ENCODE results near the gene EPHA10. TPM values are rescaled to one million over a fixed set of nuclear protein-coding genes. Genes with fewer than 3 reads are reported as not detected.
"Not testable (repeated sequence)": the region's sequence is repeated elsewhere in the genome, so short reads cannot be mapped to it uniquely, and the experiment has no call there.

The EPHA10 gene
- total RNA-seq, 6 donors from 2014 or later, result 0.76 to 1.7 (median 0.92) TPM; not detected in 2

DNA sequence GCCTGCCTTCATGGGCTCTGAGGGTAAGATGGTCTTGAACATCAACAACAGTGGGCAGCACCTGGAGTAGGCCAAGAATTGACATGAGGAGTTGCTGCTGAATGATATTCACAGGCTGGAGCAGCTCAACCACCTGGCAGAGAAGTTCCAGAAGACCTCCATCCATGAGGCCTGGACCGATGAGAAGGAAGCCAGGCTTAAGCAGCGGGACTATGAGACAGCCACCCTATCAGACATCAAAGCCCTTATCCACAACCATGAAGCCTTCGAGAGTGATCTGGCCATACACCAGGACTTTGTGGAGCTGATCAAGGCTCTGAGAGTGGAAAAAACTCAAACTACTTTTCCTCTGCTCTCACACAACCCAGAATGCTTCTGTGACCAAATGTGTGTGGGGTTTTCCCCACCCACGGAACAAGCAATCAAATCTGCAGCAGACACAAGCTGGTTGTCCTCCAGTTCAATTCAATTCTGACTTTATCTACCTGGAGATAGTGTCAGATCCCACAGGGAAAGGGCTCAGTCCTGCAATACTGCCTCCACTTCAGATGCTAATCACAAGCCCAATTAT, 12.1 kb upstream of the EPHA10 start:
- Histone ChIP-seq H3K4me1 (no peaks in the 10 kb centered on the region), H3K4me3 (no peak overlapping the region), H3K36me3 (no peaks in the 10 kb centered on the region), H3K27ac (no peak overlapping the region), H3K9me3 (no peaks in the 10 kb centered on the region), H3K27me3 (no peaks in the 10 kb centered on the region)
- ATAC-seq (ENCODE audit: low FRiP score in 2 of 2), result no peak
- TF ChIP-seq POLR2A (IDR thresholded peaks at IDR 0.05), result no peak
- DNase-seq, result no peak
- 73 to 80% methylated on average over 3 to 4 of the region's 4 CpGs for WGBS, 2 donors

DNA sequence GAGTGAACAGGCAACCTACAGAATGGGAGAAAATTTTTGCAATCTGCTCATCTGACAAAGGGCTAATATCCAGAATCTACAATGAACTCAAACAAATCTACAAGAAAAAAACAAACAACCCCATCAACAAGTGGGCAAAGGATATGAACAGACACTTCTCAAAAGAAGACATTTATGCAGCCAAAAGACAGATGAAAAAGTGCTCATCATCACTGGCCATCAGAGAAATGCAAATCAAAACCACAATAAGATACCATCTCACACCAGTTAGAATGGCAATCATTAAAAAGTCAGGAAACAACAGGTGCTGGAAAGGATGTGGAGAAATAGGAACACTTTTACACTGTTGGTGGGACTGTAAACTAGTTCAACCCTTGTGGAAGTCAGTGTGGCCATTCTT, 6.5 kb upstream of the EPHA10 start:
- not testable (repeated sequence) for H3K9me3 ChIP-seq; H3K4me1 ChIP-seq; H3K4me3 ChIP-seq; H3K27ac ChIP-seq; DNase-seq; ATAC-seq (ENCODE audit: low FRiP score in 2 of 2); H3K36me3 ChIP-seq; H3K27me3 ChIP-seq

DNA sequence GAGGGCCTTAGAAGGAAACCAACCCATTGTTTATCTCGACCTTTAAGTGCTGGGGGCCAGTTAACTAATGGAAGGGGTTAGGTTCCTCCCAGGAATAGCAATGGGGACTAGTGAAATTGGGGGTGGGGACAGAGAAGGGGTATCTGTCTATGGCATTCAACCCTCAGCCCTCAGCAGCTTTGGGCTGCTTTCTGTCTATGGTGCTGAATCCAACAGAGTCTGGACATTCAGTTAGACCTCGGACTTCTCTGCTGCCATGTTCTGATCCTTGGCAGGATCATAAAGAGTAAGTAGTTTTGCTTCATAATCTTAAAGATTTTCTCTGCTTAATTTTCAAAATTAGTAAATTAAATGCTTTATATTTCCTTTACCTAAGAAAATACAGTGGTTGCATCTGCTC, 2.6 kb upstream of the EPHA10 start:
- peaks cover 0 to 25% (median 12%) of the 10 kb centered on the region in 4 donors for H3K27me3 ChIP-seq

DNA sequence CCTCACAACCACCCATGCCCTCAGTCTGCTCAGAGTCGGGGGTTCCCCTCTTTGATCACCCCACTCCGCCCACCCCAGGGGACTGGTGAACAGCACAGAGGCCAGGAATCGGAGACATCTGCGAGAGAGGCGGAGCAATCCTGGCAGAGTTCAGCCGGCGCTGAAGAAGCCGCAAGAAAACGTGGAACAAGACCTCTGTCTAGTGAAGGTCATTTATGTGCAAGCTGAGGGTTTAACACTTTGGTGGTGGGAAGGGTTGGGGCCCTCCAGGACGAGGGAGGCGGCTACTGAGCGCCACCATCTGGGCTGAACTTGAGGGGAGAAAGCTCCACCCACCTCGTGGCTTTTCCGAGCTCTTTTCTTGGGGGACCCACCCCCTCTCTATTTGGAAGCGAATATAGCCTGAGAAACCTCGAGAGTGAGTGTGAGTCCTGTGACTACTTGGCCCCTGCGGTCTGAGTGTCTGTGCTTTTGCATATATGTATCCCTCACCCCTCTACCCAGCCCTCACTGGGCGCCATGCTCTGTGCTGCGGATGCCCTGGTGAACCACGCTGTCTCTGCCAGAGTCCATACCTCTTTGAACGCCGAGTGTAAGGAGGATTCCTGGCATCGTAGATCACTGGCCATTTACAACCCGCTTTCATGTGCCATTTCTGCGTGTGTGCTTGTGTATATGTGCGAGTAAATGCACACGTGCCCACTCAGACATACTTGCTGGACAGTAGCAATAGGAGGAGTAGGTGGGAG, 1.2 kb upstream of the EPHA10 start:
- Histone ChIP-seq H3K9me3 (no peaks in the 10 kb centered on the region), H3K27me3 (peaks cover 0 to 25% (median 12%) of the 10 kb centered on the region in 4 donors), H3K36me3 (no peaks in the 10 kb centered on the region), H3K4me1 (peaks cover 0 to 6% (median 0%) of the 10 kb centered on the region in 4 donors), H3K27ac (no peak overlapping the region), H3K4me3 (no peak overlapping the region)
- TF ChIP-seq, protein P1, sequence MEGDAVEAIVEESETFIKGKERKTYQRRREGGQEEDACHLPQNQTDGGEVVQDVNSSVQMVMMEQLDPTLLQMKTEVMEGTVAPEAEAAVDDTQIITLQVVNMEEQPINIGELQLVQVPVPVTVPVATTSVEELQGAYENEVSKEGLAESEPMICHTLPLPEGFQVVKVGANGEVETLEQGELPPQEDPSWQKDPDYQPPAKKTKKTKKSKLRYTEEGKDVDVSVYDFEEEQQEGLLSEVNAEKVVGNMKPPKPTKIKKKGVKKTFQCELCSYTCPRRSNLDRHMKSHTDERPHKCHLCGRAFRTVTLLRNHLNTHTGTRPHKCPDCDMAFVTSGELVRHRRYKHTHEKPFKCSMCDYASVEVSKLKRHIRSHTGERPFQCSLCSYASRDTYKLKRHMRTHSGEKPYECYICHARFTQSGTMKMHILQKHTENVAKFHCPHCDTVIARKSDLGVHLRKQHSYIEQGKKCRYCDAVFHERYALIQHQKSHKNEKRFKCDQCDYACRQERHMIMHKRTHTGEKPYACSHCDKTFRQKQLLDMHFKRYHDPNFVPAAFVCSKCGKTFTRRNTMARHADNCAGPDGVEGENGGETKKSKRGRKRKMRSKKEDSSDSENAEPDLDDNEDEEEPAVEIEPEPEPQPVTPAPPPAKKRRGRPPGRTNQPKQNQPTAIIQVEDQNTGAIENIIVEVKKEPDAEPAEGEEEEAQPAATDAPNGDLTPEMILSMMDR (IDR thresholded peaks at IDR 0.05), result no peak
- TF ChIP-seq POLR2AphosphoS5 (IDR thresholded peaks at IDR 0.05), result no peak
- no peak for TF ChIP-seq EP300 (IDR thresholded peaks at IDR 0.05)
- no peak for TF ChIP-seq POLR2A (IDR thresholded peaks at IDR 0.05)
- WGBS, 2 donors, result 10 to 14% methylated on average over 17 to 27 of the region's 27 CpGs
- DNase-seq (no peak), ATAC-seq (ENCODE audit: low FRiP score in 2 of 2) (no peak)

More for the DNA sequence above, 2.6 kb upstream of the EPHA10 start:
- no peaks in the 10 kb centered on the region for H3K36me3 ChIP-seq
- WGBS, 2 donors, result 7 to 31% methylated on average over 2 of the region's 2 CpGs
- H3K4me3 ChIP-seq, result no peak overlapping the region
- peaks cover 0 to 6% (median 0%) of the 10 kb centered on the region in 4 donors for H3K4me1 ChIP-seq
- H3K27ac ChIP-seq, result no peak overlapping the region
- ATAC-seq (ENCODE audit: low FRiP score in 2 of 2), result no peak
- TF ChIP-seq POLR2AphosphoS5 (IDR thresholded peaks at IDR 0.05), result no peak
- no peak for DNase-seq
- H3K9me3 ChIP-seq, result no peaks in the 10 kb centered on the region

DNA sequence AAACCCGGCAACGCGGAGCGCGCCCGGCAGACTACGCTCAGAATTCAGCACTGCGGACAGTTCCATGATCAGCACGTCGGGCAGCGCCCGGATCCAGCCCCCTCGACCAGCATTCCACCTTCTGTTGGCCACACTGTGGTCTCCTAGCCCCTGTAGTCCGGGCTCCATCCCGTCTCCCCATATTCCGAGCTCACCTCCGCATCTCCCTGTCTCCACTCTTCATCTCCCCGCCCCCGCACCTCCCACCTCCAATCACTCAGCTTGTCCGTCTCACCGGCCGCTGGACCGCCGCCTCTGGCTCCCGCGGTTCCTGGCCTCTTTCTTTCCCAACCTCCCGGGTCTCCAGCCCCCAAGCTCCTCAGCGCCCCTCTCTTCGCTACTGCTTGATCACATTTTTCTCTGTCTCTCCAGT, 500 bp downstream of the EPHA10 start:
- Histone ChIP-seq H3K27me3 (peaks cover 0 to 25% (median 12%) of the 10 kb centered on the region in 4 donors), H3K27ac (no peak overlapping the region), H3K4me1 (peaks cover 0 to 6% (median 0%) of the 10 kb centered on the region in 4 donors), H3K4me3 (no peak overlapping the region), H3K36me3 (no peaks in the 10 kb centered on the region), H3K9me3 (no peaks in the 10 kb centered on the region)
- ATAC-seq (ENCODE audit: low FRiP score in 2 of 2) (no peak), DNase-seq (peak in 1 of 2 donors; percentile 77)
- WGBS, 2 donors, result 10 to 13% methylated on average over 20 to 29 of the region's 29 CpGs
- no peak for TF ChIP-seq POLR2AphosphoS5 (IDR thresholded peaks at IDR 0.05)
- TF ChIP-seq, protein P1 (IDR thresholded peaks at IDR 0.05), result no peak
- no peak for TF ChIP-seq EP300 (IDR thresholded peaks at IDR 0.05)
- no peak for TF ChIP-seq POLR2A (IDR thresholded peaks at IDR 0.05)

DNA sequence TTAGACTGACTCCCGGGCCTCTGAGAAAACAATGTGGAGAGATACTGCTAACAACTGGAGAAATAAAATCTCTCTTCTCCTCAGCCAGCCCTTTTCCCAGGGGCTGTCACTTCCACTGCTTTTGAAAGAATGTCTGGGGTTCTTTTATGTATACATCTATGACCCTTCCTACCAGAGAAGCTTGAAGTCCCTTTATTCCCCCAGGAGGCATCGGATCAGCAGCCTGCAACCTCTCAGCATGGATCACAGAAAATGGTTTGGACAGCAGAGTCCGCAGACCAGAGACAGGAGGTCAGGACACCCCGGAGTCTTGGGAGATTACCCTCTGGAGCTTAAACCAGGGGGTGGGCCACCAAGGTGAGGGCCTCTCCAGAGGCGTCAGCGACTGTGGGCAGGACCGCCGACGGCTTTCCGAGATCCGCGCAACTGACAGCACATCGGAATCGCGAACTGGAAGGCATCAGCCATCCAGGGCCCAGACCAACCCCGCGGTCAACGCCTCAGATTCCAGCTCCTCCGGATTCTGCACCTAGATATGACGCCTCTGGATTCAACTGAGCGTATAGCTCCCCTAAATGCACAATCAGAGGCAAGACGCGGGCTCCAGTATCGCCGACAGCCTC, 1.0 kb downstream of the EPHA10 start:
- Histone ChIP-seq H3K27ac (no peak overlapping the region), H3K4me1 (peaks cover 0 to 6% (median 0%) of the 10 kb centered on the region in 4 donors), H3K9me3 (no peaks in the 10 kb centered on the region), H3K4me3 (no peak overlapping the region), H3K27me3 (peaks cover 0 to 25% (median 12%) of the 10 kb centered on the region in 4 donors), H3K36me3 (no peaks in the 10 kb centered on the region)
- 29 to 47% methylated on average over 2 to 25 of the region's 25 CpGs for WGBS, 2 donors
- DNase-seq, result no peak
- TF ChIP-seq POLR2A (IDR thresholded peaks at IDR 0.05) (no peak), POLR2AphosphoS5 (IDR thresholded peaks at IDR 0.05) (no peak), EP300 (IDR thresholded peaks at IDR 0.05) (no peak)
- TF ChIP-seq, protein P1 (IDR thresholded peaks at IDR 0.05), result no peak
- no peak for ATAC-seq (ENCODE audit: low FRiP score in 2 of 2)
